GOT3 (cell line): ENCODE measurements around the gene NFKB1.
"Not testable (repeated sequence)": the region's sequence is repeated elsewhere in the genome, so short reads cannot be mapped to it uniquely, and the experiment has no call there.

ENCODE experiments used
- DNase-seq: peaks from one replicate; lab custom pipeline; 2025; ENCODE audit warnings: mixed read lengths; lab: John Stamatoyannopoulos, UW

Gene NFKB1

DNA sequence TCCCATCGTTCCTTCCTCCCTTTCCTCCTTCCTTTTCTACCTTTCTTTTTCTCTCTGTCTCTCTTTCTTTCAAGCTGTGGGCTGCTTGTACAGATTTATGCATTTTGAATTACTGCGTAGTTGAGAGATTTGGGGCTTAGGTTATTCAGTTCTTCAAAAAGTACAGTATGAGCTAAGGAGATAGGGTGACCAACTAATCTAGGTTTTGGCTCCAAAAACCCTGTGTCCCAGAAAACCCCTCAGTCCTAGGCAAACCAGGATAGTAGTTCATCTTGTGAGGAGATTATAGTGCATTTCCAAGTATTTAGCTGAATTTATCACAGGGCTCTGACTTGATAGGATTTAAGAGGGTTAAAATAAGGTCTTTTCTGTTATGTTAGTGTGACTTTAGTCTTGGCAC lies 64.5 kb downstream of the NFKB1 start:
- DNase-seq = no peak

GRCh38 chr4:102566426-102566825 lies 65.3 kb downstream of the NFKB1 start:
- DNase-seq = no peak

GRCh38 chr4:102567427-102567826 lies 66.3 kb downstream of the NFKB1 start:
- DNase-seq = no peak

- DNase-seq = no peak
These were observed 68.0 kb downstream of the NFKB1 start for GRCh38 chr4:102569200-102569599.

DNA sequence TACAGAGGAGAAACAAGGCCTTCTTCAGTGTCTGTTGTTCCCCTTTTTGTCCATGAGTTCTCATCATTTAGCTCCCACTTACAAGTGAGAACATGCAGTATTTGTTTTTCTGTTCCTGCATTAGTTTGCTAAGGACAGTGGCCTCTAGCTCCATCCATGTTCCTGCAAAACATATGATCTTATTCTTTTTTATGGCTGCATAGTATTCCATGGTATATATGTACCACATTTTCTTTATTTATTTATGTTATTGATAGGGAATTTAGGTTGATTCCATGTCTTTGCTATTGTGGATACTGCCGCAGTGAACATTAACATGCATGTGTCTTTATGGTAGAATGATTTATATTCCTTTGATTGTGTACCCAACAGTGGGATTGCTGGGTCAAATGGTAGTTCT lies 69.1 kb downstream of the NFKB1 start:
- not testable (repeated sequence) for DNase-seq

DNA sequence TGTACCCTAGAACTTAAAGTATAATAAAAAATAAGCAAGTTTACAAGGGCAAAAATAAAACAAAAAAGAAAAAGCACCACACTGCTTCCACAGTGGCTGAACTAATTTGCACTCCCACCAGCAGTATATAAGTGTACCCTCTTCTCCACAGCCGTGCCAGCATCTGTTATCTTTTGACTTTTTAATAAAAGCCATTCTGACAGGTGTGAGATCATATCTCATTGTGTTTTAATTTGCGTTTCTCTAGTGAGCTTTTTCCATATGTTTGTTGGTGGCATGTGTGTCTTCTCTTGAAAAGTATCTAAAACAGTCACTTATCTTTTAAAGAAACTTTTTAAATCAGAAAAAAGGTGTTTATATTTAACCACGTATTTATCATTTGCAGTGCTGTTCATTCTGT lies 71.3 kb downstream of the NFKB1 start:
- DNase-seq = no peak

GRCh38 chr4:102574317-102574716 lies 73.2 kb downstream of the NFKB1 start:
- DNase-seq = no peak

GRCh38 chr4:102575369-102576129 lies 74.4 kb downstream of the NFKB1 start:
- DNase-seq = no peak

DNA sequence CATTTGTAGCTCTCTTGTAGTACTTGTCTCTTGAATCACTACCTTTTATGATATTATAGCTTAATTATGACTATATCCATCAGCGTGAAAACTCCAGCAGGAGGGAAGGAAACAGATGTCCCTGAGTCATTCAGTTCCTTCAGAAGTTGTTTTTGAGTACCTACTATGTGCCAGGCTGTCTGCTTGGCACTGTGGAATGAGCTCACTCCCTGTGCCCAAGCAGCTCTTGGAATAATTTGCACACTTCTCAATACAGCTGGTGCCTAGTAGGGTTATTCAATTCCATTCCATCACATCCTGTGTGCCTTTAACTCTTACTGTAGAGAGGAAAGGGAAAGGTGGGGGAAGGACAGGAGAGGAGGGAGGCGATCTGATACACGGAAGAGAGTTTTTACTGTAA lies 77.1 kb downstream of the NFKB1 start:
- no peak for DNase-seq

GRCh38 chr4:102578819-102579218 lies 77.7 kb downstream of the NFKB1 start:
- no peak for DNase-seq

DNA sequence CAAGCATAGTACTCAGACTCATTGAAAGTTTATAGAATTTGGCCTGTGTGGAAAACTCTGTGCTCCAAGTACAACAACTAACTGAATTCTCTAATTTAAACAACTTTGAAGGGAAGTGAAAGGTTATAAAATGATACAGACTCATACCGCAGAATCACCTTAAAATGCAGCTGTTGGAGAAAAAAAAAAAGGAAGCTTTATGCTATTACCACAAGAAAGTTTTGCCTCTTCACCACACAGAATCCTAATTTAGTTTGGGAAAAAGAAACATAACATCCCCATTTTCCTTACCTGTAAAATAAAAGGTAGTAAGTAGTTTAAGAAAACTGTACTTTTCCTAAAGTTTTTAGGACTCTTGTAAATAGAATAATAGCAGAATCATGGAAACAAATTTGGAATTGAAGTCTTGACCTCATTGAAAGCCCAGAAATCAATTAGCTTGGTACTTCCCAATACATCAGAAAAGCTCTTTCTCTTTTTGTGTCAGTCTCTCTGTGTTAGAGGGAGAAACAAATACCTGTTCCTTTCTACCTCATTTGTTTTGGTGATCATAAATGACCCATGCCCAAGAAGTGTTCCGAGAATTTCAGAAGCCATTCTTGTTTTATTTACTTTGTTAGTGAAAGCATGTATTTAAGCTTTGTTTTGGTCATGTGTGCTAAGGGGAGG lies 78.8 kb downstream of the NFKB1 start:
- no peak for DNase-seq

DNA sequence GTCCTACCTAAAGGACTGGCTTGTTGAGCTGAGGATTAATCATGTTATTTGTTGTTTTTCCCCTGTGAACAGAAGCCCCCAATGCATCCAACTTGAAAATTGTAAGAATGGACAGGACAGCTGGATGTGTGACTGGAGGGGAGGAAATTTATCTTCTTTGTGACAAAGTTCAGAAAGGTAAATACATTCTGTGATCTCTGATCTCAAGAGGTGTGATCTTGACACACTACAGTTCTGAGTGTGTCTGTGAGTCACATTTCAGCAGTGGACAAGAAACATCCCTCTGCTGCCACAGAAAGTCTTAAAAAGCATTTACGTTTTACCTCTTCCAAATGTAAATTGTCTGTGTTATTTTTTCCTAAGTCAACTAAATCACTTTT lies 79.3 kb downstream of the NFKB1 start:
- DNase-seq = no peak

DNA sequence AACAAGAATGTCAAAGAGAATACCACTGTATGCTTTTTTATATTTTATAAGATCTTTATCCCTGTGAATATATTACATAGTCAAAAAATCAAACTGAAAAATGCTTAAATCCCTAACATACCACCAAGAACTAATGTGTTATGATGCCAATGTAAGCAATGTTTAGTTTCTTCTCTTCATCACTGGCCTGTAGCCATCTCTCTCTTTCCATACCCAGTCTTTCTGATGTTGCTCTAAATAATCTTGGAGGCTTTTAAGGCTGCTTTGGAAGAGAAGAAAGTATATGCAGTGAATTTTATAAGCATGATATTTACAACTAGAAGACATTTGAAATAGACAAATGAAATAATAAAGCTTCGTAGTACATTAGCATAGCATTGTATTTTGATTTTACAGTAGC lies 82.9 kb downstream of the NFKB1 start:
- DNase-seq = no peak

DNA sequence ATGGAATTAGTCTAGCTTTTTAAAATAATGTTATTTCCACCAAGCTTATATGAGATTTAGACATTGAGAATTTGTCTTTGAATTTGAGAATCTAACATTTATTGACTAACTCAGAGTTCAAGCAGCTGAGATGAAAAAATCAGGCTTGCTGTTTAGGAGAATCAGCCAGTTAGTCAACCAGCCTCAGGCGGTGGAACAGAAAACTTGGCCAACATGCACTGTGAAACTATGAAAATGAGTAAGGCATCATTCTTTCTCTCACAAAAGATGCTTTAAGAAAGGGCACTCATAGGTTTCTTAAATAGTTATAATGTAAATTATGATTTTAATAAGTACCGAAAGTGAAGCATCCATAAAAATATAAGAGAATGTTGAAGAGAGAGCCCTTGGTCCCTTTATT lies 84.2 kb downstream of the NFKB1 start:
- no peak for DNase-seq

GRCh38 chr4:102586002-102586643 lies 85.0 kb downstream of the NFKB1 start:
- no peak for DNase-seq

DNA sequence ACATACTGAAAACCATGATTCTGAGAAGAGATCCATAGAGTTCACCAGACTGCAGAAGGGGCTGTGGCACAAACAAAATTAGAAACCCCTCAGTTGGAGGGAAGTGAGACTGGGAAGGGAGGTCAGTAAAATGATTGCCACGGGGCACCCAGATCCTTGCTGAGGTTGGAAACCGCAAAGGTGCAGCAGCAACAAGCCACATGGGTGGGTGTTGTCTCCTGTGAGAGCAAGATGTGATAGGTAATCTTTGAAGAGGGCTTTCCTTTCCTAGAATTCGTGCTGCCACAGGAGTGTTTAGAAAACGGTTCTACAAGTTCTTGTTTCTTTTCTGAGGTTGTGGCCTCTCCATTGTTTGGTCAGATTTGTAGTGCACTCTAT lies 85.5 kb downstream of the NFKB1 start:
- DNase-seq = no peak

- DNase-seq = no peak
These were observed 88.6 kb downstream of the NFKB1 start for GRCh38 chr4:102589743-102590142.

DNA sequence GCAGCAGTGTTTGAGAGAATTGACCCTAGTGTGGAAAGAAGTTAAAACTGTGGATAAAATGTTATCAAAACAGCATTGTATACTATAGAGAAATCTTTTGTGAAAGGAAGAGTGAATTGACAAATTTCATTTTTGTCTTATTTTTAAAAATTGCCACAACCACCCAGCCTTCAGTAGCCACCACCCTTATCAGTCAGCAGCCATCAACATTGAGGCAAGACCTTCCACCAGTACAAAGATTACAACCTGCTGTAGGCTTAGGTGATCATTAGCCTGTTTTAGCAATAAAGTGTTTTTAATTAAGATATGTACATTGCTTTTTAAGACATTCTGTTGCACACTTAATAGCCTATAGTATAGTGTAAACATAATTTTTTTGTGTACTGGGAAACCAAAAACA lies 91.1 kb downstream of the NFKB1 start:
- DNase-seq = no peak

DNA sequence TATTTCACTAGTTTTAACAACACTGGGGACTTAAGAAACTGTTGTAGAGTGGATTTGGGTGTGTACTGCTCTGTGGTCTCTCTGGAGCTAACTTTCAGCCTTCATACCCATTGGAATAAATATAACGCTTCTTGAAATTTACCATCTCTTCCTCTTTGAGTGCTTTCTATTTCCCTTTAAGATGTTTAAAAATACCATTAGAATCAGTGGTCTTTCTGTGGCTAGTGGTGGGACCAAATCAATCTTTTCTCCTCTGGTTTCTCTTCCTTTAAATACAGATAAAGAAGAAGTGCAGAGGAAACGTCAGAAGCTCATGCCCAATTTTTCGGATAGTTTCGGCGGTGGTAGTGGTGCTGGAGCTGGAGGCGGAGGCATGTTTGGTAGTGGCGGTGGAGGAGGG lies 92.0 kb downstream of the NFKB1 start:
- DNase-seq = no peak

DNA sequence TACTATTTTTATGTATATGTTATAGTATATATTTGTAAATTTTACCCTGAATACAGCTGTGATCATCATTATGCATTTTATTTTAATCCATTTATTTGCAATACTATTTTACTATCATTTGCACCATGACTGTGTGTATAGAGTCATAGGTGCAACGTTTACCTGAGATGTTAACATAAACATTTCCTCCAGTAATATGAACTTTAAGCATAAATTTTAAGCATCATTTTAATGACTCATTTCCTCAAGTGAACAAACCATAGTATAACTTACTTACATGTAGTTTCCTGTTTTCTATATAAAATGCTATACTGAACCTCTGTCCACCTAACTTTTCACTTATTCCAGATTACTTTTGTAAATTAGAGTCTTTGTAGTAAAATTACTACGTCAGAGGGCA lies 92.8 kb downstream of the NFKB1 start:
- DNase-seq = no peak

DNA sequence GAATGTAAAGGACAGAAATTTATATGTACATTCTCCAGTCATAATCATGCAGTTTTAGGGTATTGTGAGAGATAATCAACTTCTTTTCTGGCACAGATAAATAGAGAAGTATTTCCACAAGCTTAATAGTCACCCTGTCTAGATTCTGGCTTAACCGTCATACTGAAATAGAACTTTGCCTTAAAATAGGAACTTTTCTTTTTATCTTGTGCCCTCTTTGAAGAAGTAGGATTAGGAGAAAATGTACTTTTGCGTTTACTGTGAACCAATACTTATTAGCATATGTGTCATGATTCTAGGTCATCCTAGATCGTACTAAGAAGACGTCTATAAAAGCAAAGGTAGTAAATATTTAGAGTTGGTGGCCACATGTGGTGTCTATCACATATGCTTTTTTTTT lies 95.4 kb downstream of the NFKB1 start:
- DNase-seq = no peak

- DNase-seq = no peak
These were observed 97.1 kb downstream of the NFKB1 start for GRCh38 chr4:102598086-102598761.
